ENCODE results near the gene YBX1. TPM values are rescaled to one million over a fixed set of nuclear protein-coding genes. Genes with fewer than 3 reads are reported as not detected.

The YBX1 gene
- total and polyA plus RNA-seq, 2 of the 13 experiments (the other 11 are each of a cell fraction or from before 2014, with no cell fraction given) = 339 to 628 TPM

DNA sequence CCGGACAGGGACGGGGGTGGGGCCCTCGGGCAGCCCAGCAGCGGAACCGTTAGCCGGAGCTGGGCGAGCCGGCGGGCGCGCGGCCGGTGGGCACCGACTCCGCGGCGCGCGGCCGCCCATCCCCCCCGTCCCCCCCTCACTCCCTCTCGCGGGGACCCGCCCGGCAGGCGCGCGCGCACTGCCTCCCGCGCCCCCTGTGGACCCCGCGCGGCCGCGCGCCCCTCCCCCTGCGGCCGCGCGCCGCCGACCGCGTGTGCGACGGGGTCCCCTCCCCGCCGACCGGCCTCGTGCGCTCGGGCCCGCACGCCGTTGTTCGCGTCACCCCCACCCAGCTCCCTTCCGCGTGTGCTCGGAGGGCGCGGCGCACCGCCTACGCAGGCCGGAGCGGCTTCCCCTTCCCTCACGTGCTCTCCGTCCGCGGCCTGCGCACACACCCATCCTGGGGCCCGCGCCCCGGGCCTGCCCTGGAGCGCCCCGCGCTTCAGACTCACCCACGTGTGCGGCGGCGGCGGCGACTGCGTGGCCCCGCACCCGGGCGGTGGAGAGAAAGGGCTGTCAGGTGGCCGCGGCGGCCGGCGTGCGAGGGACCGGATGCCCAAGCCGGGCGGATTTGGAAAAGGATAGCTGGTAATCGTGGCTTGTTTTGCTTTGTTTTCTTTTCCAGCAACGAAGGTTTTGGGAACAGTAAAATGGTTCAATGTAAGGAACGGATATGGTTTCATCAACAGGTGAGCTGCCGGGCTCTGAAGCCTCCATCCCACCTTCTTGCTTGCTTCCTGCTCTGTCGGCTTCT is 717 bp downstream of the YBX1 start (continued):
- 0 out of 2 replicates have a peak, but pooled peaks have one; percentile 68 for TF ChIP-seq ZSCAN20 (CRISPR knock-in tag; IDR thresholded peaks at IDR 0.05; ENCODE audit: borderline replicate concordance)
- TF ChIP-seq, protein P1, sequence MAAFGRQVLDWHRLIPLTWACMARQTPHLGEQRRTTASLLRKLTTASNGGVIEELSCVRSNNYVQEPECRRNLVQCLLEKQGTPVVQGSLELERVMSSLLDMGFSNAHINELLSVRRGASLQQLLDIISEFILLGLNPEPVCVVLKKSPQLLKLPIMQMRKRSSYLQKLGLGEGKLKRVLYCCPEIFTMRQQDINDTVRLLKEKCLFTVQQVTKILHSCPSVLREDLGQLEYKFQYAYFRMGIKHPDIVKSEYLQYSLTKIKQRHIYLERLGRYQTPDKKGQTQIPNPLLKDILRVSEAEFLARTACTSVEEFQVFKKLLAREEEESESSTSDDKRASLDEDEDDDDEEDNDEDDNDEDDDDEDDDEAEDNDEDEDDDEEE (CRISPR knock-in tag; IDR thresholded peaks at IDR 0.05) = peak; percentile 62; the same call in 1 of the 2 replicates
- peak; percentile 37 to 69; a peak in 3 of 4 replicates for TF ChIP-seq POLR2A (IDR thresholded peaks at IDR 0.05; ENCODE audit: insufficient read depth in 1 of 2, low read depth in 2 of 2, low read length in 2 of 2)
- peak; percentile 21 for TF ChIP-seq SKI (IDR thresholded peaks at IDR 0.05; ENCODE audit: partially characterized antibody)
- peak; percentile 46; the same call in 1 of the 2 replicates for TF ChIP-seq GATAD1 (CRISPR knock-in tag; IDR thresholded peaks at IDR 0.05)
- TF ChIP-seq, protein P2, sequence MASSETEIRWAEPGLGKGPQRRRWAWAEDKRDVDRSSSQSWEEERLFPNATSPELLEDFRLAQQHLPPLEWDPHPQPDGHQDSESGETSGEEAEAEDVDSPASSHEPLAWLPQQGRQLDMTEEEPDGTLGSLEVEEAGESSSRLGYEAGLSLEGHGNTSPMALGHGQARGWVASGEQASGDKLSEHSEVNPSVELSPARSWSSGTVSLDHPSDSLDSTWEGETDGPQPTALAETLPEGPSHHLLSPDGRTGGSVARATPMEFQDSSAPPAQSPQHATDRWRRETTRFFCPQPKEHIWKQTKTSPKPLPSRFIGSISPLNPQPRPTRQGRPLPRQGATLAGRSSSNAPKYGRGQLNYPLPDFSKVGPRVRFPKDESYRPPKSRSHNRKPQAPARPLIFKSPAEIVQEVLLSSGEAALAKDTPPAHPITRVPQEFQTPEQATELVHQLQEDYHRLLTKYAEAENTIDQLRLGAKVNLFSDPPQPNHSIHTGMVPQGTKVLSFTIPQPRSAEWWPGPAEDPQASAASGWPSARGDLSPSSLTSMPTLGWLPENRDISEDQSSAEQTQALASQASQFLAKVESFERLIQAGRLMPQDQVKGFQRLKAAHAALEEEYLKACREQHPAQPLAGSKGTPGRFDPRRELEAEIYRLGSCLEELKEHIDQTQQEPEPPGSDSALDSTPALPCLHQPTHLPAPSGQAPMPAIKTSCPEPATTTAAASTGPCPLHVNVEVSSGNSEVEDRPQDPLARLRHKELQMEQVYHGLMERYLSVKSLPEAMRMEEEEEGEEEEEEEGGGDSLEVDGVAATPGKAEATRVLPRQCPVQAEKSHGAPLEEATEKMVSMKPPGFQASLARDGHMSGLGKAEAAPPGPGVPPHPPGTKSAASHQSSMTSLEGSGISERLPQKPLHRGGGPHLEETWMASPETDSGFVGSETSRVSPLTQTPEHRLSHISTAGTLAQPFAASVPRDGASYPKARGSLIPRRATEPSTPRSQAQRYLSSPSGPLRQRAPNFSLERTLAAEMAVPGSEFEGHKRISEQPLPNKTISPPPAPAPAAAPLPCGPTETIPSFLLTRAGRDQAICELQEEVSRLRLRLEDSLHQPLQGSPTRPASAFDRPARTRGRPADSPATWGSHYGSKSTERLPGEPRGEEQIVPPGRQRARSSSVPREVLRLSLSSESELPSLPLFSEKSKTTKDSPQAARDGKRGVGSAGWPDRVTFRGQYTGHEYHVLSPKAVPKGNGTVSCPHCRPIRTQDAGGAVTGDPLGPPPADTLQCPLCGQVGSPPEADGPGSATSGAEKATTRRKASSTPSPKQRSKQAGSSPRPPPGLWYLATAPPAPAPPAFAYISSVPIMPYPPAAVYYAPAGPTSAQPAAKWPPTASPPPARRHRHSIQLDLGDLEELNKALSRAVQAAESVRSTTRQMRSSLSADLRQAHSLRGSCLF (CRISPR knock-in tag; IDR thresholded peaks at IDR 0.05; ENCODE audit: borderline replicate concordance) = no peak
- TF ChIP-seq, protein P3, sequence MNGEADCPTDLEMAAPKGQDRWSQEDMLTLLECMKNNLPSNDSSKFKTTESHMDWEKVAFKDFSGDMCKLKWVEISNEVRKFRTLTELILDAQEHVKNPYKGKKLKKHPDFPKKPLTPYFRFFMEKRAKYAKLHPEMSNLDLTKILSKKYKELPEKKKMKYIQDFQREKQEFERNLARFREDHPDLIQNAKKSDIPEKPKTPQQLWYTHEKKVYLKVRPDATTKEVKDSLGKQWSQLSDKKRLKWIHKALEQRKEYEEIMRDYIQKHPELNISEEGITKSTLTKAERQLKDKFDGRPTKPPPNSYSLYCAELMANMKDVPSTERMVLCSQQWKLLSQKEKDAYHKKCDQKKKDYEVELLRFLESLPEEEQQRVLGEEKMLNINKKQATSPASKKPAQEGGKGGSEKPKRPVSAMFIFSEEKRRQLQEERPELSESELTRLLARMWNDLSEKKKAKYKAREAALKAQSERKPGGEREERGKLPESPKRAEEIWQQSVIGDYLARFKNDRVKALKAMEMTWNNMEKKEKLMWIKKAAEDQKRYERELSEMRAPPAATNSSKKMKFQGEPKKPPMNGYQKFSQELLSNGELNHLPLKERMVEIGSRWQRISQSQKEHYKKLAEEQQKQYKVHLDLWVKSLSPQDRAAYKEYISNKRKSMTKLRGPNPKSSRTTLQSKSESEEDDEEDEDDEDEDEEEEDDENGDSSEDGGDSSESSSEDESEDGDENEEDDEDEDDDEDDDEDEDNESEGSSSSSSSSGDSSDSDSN (CRISPR knock-in tag; IDR thresholded peaks at IDR 0.05) = peak; percentile 60; the same call in 1 of the 2 replicates
- peak; percentile 46; the same call in 1 of the 2 replicates for TF ChIP-seq ZNF547 (CRISPR knock-in tag; IDR thresholded peaks at IDR 0.05)
- TF ChIP-seq, protein P4, sequence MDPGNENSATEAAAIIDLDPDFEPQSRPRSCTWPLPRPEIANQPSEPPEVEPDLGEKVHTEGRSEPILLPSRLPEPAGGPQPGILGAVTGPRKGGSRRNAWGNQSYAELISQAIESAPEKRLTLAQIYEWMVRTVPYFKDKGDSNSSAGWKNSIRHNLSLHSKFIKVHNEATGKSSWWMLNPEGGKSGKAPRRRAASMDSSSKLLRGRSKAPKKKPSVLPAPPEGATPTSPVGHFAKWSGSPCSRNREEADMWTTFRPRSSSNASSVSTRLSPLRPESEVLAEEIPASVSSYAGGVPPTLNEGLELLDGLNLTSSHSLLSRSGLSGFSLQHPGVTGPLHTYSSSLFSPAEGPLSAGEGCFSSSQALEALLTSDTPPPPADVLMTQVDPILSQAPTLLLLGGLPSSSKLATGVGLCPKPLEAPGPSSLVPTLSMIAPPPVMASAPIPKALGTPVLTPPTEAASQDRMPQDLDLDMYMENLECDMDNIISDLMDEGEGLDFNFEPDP (CRISPR knock-in tag; conservative IDR thresholded peaks at IDR 0.05) = no peak
- TF ChIP-seq ZNF776 (CRISPR knock-in tag; IDR thresholded peaks at IDR 0.05) = peak; percentile 86
- TF ChIP-seq, protein P5, sequence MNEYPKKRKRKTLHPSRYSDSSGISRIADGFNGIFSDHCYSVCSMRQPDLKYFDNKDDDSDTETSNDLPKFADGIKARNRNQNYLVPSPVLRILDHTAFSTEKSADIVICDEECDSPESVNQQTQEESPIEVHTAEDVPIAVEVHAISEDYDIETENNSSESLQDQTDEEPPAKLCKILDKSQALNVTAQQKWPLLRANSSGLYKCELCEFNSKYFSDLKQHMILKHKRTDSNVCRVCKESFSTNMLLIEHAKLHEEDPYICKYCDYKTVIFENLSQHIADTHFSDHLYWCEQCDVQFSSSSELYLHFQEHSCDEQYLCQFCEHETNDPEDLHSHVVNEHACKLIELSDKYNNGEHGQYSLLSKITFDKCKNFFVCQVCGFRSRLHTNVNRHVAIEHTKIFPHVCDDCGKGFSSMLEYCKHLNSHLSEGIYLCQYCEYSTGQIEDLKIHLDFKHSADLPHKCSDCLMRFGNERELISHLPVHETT (CRISPR knock-in tag; conservative IDR thresholded peaks at IDR 0.05) = peak; percentile 68; the same call in 1 of the 2 replicates
- TF ChIP-seq, protein P6, sequence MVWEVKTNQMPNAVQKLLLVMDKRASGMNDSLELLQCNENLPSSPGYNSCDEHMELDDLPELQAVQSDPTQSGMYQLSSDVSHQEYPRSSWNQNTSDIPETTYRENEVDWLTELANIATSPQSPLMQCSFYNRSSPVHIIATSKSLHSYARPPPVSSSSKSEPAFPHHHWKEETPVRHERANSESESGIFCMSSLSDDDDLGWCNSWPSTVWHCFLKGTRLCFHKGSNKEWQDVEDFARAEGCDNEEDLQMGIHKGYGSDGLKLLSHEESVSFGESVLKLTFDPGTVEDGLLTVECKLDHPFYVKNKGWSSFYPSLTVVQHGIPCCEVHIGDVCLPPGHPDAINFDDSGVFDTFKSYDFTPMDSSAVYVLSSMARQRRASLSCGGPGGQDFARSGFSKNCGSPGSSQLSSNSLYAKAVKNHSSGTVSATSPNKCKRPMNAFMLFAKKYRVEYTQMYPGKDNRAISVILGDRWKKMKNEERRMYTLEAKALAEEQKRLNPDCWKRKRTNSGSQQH (CRISPR knock-in tag; IDR thresholded peaks at IDR 0.05; ENCODE audit: low read depth) = no peak
- TF ChIP-seq MXI1 (IDR thresholded peaks at IDR 0.05; ENCODE audit: borderline replicate concordance, low read depth, low read length) = peak; percentile 93
- TF ChIP-seq FLYWCH1 (CRISPR knock-in tag; IDR thresholded peaks at IDR 0.05) = no peak
- 0 out of 2 replicates have a peak, but pooled peaks have one; percentile 71 for TF ChIP-seq ZNF235 (CRISPR knock-in tag; IDR thresholded peaks at IDR 0.05; ENCODE audit: borderline replicate concordance)

Measured in HepG2 (cell line).